SH-SY5Y (cell line): ENCODE measurements around the gene ARSB.
A peak's percentile ranks its signal among the peaks of the same experiment; 100 is the strongest.

Source experiments
- GATA2 ChIP-seq: IDR thresholded peaks from 2 replicates; pipeline ENCODE4 v1.6.1; 2011; ENCODE audit warnings: mild to moderate bottlenecking, low read depth, low read length
- GATA3 ChIP-seq: IDR thresholded peaks from 2 replicates; pipeline ENCODE4 v1.6.1; 2011; ENCODE audit warnings: low read depth, mild to moderate bottlenecking, low read length, moderate library complexity

GRCh38 chr5:78985116-78985724 is at the start of gene ARSB:
- TF ChIP-seq GATA3 (no peak), GATA2 (0 out of 2 replicates have a peak, but pooled peaks have one; percentile 24)
